Left lobe of liver (tissue), 1 donor: Measurements from ENCODE around the gene SP6. TPM values are rescaled to one million over a fixed set of nuclear protein-coding genes. Genes with fewer than 3 reads are reported as not detected.

Source experiments
- total RNA-seq: library from RNA; stranded (reverse); gene quantifications from one replicate; pipeline ENCODE4 v1.2.1, GENCODE V29; 2021
- donor health status: DM: no; HTN: yes; CAD: no.

The SP6 gene
- total RNA-seq, 1 donor from 2014 or later, result 0.08 TPM

Other genes with a start within 250 kb of the SP6 start
- 79.3 TPM for gene KPNB1, start 201.2 kb downstream of the SP6 start, total RNA-seq
- gene TBKBP1, start 157.0 kb downstream of the SP6 start, total RNA-seq, result 2.2 TPM
- gene TBX21, start 117.9 kb downstream of the SP6 start, total RNA-seq, result 0.38 TPM
- gene OSBPL7, start 29.4 kb downstream of the SP6 start, total RNA-seq, result 1.0 TPM
- gene MRPL10, start 19.6 kb downstream of the SP6 start, total RNA-seq, result 16.4 TPM
- gene LRRC46, start 19.5 kb downstream of the SP6 start, total RNA-seq, result 0.40 TPM
- gene SCRN2, start 9.9 kb downstream of the SP6 start, total RNA-seq, result 28.4 TPM
- 5.4 TPM for gene SP2, start 45.1 kb upstream of the SP6 start, total RNA-seq
- 128 TPM for gene PNPO, start 90.4 kb upstream of the SP6 start, total RNA-seq
- gene PRR15L, start 106.7 kb upstream of the SP6 start, total RNA-seq, result 1.3 TPM
- 107 TPM for gene CDK5RAP3, start 120.0 kb upstream of the SP6 start, total RNA-seq
- gene COPZ2, start 186.6 kb upstream of the SP6 start, total RNA-seq, result 23.1 TPM
- 150 TPM for gene NFE2L1, start 197.2 kb upstream of the SP6 start, total RNA-seq